ENCODE results near the gene OR52E2. TPM values are rescaled to one million over a fixed set of nuclear protein-coding genes. Genes with fewer than 3 reads are reported as not detected.
"Not testable (repeated sequence)": the region's sequence is repeated elsewhere in the genome, so short reads cannot be mapped to it uniquely, and the experiment has no call there.

OR52E2 gene
- polyA plus RNA-seq, 2 of the 4 experiments (the other 2 are of a cell fraction): not detected

- Histone ChIP-seq H3K27ac (no peak overlapping the region), H3K4me2 (no peak overlapping the region), H3K4me1 (no peaks in the 10 kb centered on the region), H3K4me3 (no peak overlapping the region), H3K9me3 (no peaks in the 10 kb centered on the region)
- 0% methylated on average over 1 of the region's 1 CpG for WGBS (ENCODE audit: missing lambda C conversion rate)
- ATAC-seq (no peak), DNase-seq (ENCODE audit: low read depth in 1 of 2, low spot score in 1 of 2) (no peak), FAIRE-seq (no peak)
- POLR2A ChIA-PET: no interaction called here
- TF ChIP-seq HES2 (IDR thresholded peaks at IDR 0.05) (no peak), SMC3 (IDR thresholded peaks at IDR 0.05) (no peak), TP53 (CRISPR knock-in tag; IDR thresholded peaks at IDR 0.05) (no peak), USF2 (IDR thresholded peaks at IDR 0.05) (no peak), CBX2 (IDR thresholded peaks at IDR 0.05; ENCODE audit: borderline replicate concordance, low read depth) (no peak), E2F6 (IDR thresholded peaks at IDR 0.05; ENCODE audit: borderline replicate concordance, low read depth) (no peak), HEYL (CRISPR knock-in tag; IDR thresholded peaks at IDR 0.05) (no peak), ESRRA (IDR thresholded peaks at IDR 0.05; ENCODE audit: borderline replicate concordance, low read length) (no peak), CBX8 (IDR thresholded peaks at IDR 0.05) (no peak), PBX3 (IDR thresholded peaks at IDR 0.05) (no peak), POLR2A (IDR thresholded peaks at IDR 0.05; ENCODE audit: low read length) (no peak), EP300 (IDR thresholded peaks at IDR 0.05) (no peak), SREBF2 (IDR thresholded peaks at IDR 0.05) (no peak), ZNF302 (CRISPR knock-in tag; IDR thresholded peaks at IDR 0.05) (no peak), HDAC2 (IDR thresholded peaks at IDR 0.05) (no peak), FOSL2 (IDR thresholded peaks at IDR 0.05) (no peak), FOSL2 (CRISPR knock-in tag; IDR thresholded peaks at IDR 0.05) (no peak), HOXA7 (CRISPR knock-in tag; IDR thresholded peaks at IDR 0.05) (no peak)
- CTCF ChIA-PET: interaction anchor here (0.6 kb wide), 1 partner anchor 212 kb away, joined by 3 read pairs; no protein-coding TSS in a partner anchor
Measured at GRCh38 chr11:5065027-5065426, 5.6 kb upstream of the OR52E2 start.

- H3K4me2 ChIP-seq; H3K9me3 ChIP-seq; DNase-seq (ENCODE audit: low read depth in 1 of 2, low spot score in 1 of 2); H3K27ac ChIP-seq; POLR2A ChIA-PET; FAIRE-seq; H3K4me3 ChIP-seq; CTCF ChIA-PET; ATAC-seq; H3K4me1 ChIP-seq: not testable (repeated sequence)
- WGBS (ENCODE audit: missing lambda C conversion rate): 7% methylated on average over 5 of the region's 5 CpGs
Measured at GRCh38 chr11:5058679-5059078, 748 bp downstream of the OR52E2 start.

GRCh38 chr11:5046754-5047330 is 12.6 kb downstream of the OR52E2 start:
- ATAC-seq: no peak
- Histone ChIP-seq H3K27ac (no peak overlapping the region), H3K4me1 (no peaks in the 10 kb centered on the region), H3K4me3 (no peak overlapping the region), H3K4me2 (no peak overlapping the region), H3K9me3 (no peaks in the 10 kb centered on the region)
- WGBS (ENCODE audit: missing lambda C conversion rate): 27% methylated on average over 15 of the region's 15 CpGs
- CTCF ChIA-PET: no interaction called here
- TF ChIP-seq MAX (IDR thresholded peaks at IDR 0.05): no peak
- no peak for TF ChIP-seq MAZ (IDR thresholded peaks at IDR 0.05; ENCODE audit: borderline replicate concordance, low read depth, low read length)
- no peak for TF ChIP-seq CBX8 (IDR thresholded peaks at IDR 0.05)
- no peak for TF ChIP-seq PHF8 (IDR thresholded peaks at IDR 0.05; ENCODE audit: borderline replicate concordance, low read depth)
- TF ChIP-seq ZNF302 (CRISPR knock-in tag; IDR thresholded peaks at IDR 0.05): no peak
- no peak for TF ChIP-seq POLR2A (IDR thresholded peaks at IDR 0.05; ENCODE audit: low read length)
- TF ChIP-seq HOXB13 (CRISPR knock-in tag; IDR thresholded peaks at IDR 0.05; ENCODE audit: low read depth): no peak
- TF ChIP-seq ZC3H11A (IDR thresholded peaks at IDR 0.05): no peak
- TF ChIP-seq HDAC2 (IDR thresholded peaks at IDR 0.05): no peak
- FAIRE-seq: no peak
- no peak for DNase-seq (ENCODE audit: low read depth in 1 of 2, low spot score in 1 of 2)
- POLR2A ChIA-PET: no interaction called here
